Stimulated activated naive CD8-positive, alpha-beta T cell treated with anti-CD3 and anti-CD28 coated beads, Interleukin-15, Interleukin-2, amounts not matched to agents 100 U/mL and 50 U/mL, for 24 hours (primary cell): ENCODE measurements around the gene PRKCE.
"Not testable (repeated sequence)": the region's sequence is repeated elsewhere in the genome, so short reads cannot be mapped to it uniquely, and the experiment has no call there.

ENCODE experiments used
- ATAC-seq: fragments of 150-1000 bp; cut with Tn5 transposase; one replicate; pipeline ENCODE4 v1.10.0; 2021
- DNase-seq: peaks from one replicate; pipeline ENCODE4 v3.0.0; 2021

Gene PRKCE

GRCh38 chr2:45912109-45912508 is 260.6 kb downstream of the PRKCE start:
- ATAC-seq (no peak), DNase-seq (no peak)

GRCh38 chr2:45913539-45913938 is 262.1 kb downstream of the PRKCE start:
- ATAC-seq, result no peak
- no peak for DNase-seq

GRCh38 chr2:45915523-45915922 is 264.0 kb downstream of the PRKCE start:
- ATAC-seq (no peak), DNase-seq (no peak)

- ATAC-seq, DNase-seq: not testable (repeated sequence)
Observed at GRCh38 chr2:45917561-45918176, 266.2 kb downstream of the PRKCE start.

GRCh38 chr2:45918463-45919159 is 267.1 kb downstream of the PRKCE start:
- ATAC-seq (no peak), DNase-seq (no peak)

GRCh38 chr2:45919160-45919650 is 267.7 kb downstream of the PRKCE start:
- ATAC-seq (no peak), DNase-seq (no peak)

- DNase-seq (no peak), ATAC-seq (no peak)
Observed at GRCh38 chr2:45919711-45920111, 268.2 kb downstream of the PRKCE start.

- DNase-seq, result no peak
- ATAC-seq, result no peak
Observed at GRCh38 chr2:45921921-45922320, 270.4 kb downstream of the PRKCE start.

- ATAC-seq, result no peak
Observed at GRCh38 chr2:45922577-45922988, 271.1 kb downstream of the PRKCE start.

GRCh38 chr2:45923701-45924100 is 272.2 kb downstream of the PRKCE start:
- ATAC-seq (no peak), DNase-seq (no peak)

More at GRCh38 chr2:45922577-45922988, 271.1 kb downstream of the PRKCE start:
- no peak for DNase-seq

GRCh38 chr2:45925026-45925425 is 273.6 kb downstream of the PRKCE start:
- ATAC-seq, result no peak
- DNase-seq, result no peak

- ATAC-seq (no peak), DNase-seq (no peak)
Observed at GRCh38 chr2:45925636-45926366, 274.3 kb downstream of the PRKCE start.

GRCh38 chr2:45928946-45929345 is 277.5 kb downstream of the PRKCE start:
- ATAC-seq (no peak), DNase-seq (no peak)

- DNase-seq (no peak), ATAC-seq (no peak)
Observed at GRCh38 chr2:45929674-45930395, 278.4 kb downstream of the PRKCE start.

GRCh38 chr2:45930396-45930792 is 278.9 kb downstream of the PRKCE start:
- DNase-seq (no peak), ATAC-seq (no peak)

GRCh38 chr2:45932278-45932975 is 281.0 kb downstream of the PRKCE start:
- DNase-seq (no peak), ATAC-seq (no peak)

GRCh38 chr2:45935791-45936622 is 284.5 kb downstream of the PRKCE start:
- ATAC-seq (peak; percentile 80), DNase-seq (peak; percentile 58)

GRCh38 chr2:45936623-45936979 is 285.1 kb downstream of the PRKCE start:
- ATAC-seq (no peak), DNase-seq (no peak)

GRCh38 chr2:45937990-45938389 is 286.5 kb downstream of the PRKCE start:
- no peak for DNase-seq
- ATAC-seq, result no peak

GRCh38 chr2:45938649-45939511 is 287.4 kb downstream of the PRKCE start:
- DNase-seq (no peak), ATAC-seq (no peak)
